DMS114 treated with DMSO at 0.1 percent for 48 hours (cell line): Measurements from ENCODE around the gene LHFPL2.
"Not testable (repeated sequence)": the region's sequence is repeated elsewhere in the genome, so short reads cannot be mapped to it uniquely, and the experiment has no call there.

Experiments
- DNase-seq: peaks from one replicate; lab custom pipeline; 2025; ENCODE audit not compliant: unreplicated experiment; lab: John Stamatoyannopoulos, UW

LHFPL2 gene

GRCh38 chr5:78648359-78649210 lies at the start of gene LHFPL2:
LHFPL2 (minus strand) TSS chr5:78648772; CDS start chr5:78510213, 138,559 bp downstream.
- DNase-seq: peak; percentile 32

- no peak for DNase-seq
These were observed 48.1 kb upstream of the LHFPL2 start for GRCh38 chr5:78696637-78697036.

- not testable (repeated sequence) for DNase-seq
These were observed 47.5 kb upstream of the LHFPL2 start for GRCh38 chr5:78696052-78696451.

- no peak for DNase-seq
These were observed 44.8 kb upstream of the LHFPL2 start for GRCh38 chr5:78693339-78693738.

GRCh38 chr5:78691084-78691960 lies 42.8 kb upstream of the LHFPL2 start:
- no peak for DNase-seq

- DNase-seq: no peak
These were observed 41.8 kb upstream of the LHFPL2 start for GRCh38 chr5:78690253-78690972.

- DNase-seq: no peak
These were observed 41.1 kb upstream of the LHFPL2 start for GRCh38 chr5:78689540-78690252.

GRCh38 chr5:78687514-78687913 lies 38.9 kb upstream of the LHFPL2 start:
- not testable (repeated sequence) for DNase-seq

- not testable (repeated sequence) for DNase-seq
These were observed 35.3 kb upstream of the LHFPL2 start for GRCh38 chr5:78683905-78684304.

- no peak for DNase-seq
These were observed 31.3 kb upstream of the LHFPL2 start for GRCh38 chr5:78679905-78680304.

- no peak for DNase-seq
These were observed 29.5 kb upstream of the LHFPL2 start for GRCh38 chr5:78677777-78678668.

- no peak for DNase-seq
These were observed 27.6 kb upstream of the LHFPL2 start for GRCh38 chr5:78675956-78676730.

- DNase-seq: not testable (repeated sequence)
These were observed 25.3 kb upstream of the LHFPL2 start for GRCh38 chr5:78673827-78674226.

- DNase-seq: no peak
These were observed 23.6 kb upstream of the LHFPL2 start for GRCh38 chr5:78672154-78672553.

- DNase-seq: no peak
These were observed 23.0 kb upstream of the LHFPL2 start for GRCh38 chr5:78671609-78672008.

GRCh38 chr5:78670701-78671269 lies 22.2 kb upstream of the LHFPL2 start:
- no peak for DNase-seq

- DNase-seq: no peak
These were observed 20.8 kb upstream of the LHFPL2 start for GRCh38 chr5:78669331-78669730.

GRCh38 chr5:78667461-78668103 lies 19.0 kb upstream of the LHFPL2 start:
- DNase-seq: no peak
